Esophagus squamous epithelium (tissue), 5 donors: Measurements from ENCODE around the gene WDR54. TPM values are rescaled to one million over a fixed set of nuclear protein-coding genes. Genes with fewer than 3 reads are reported as not detected.

Source experiments
- DNase-seq: peaks from one replicate; lab custom pipeline; 2025; lab: John Stamatoyannopoulos, UW
- H3K27ac ChIP-seq, 4 donors: fragments of 200-600 bp; sonication (generic); one replicate each; pipeline ENCODE4 v1.5.1; 2016 to 2019; ENCODE audit warnings: mild to moderate bottlenecking in 1 of 4
- H3K27me3 ChIP-seq, 4 donors: fragments of 200-600 bp; sonication (generic); 1 replicate in 3 of 4; 2 replicates in 1 of 4; pipeline versions ENCODE4 v1.5.1 to v1.6.0; 2017 to 2021; ENCODE audit warnings: antibody characterized with exemption in 1 of 4
- H3K36me3 ChIP-seq, 3 donors: fragments of 200-600 bp; sonication (generic); one replicate each; pipeline ENCODE4 v1.5.1; 2016 to 2019
- H3K4me1 ChIP-seq, 3 donors: fragments of 200-600 bp; sonication (generic); one replicate each; pipeline ENCODE4 v1.5.1; 2017 to 2019
- H3K4me3 ChIP-seq, 4 donors: fragments of 200-600 bp; sonication (generic); 1 replicate in 3 of 4; 2 replicates in 1 of 4; pipeline ENCODE4 v1.5.1; 2016 to 2019; ENCODE audit warnings: mild to moderate bottlenecking in 2 of 4, moderate library complexity in 1 of 4
- H3K9me3 ChIP-seq, 3 donors: fragments of 200-600 bp; sonication (generic); one replicate each; pipeline ENCODE4 v1.5.1; 2016 to 2019
- POLR2A ChIP-seq, 4 donors: fragments of 450-650 bp; IDR thresholded peaks; one replicate each; pipeline ENCODE4 v1.6.1; 2017; ENCODE audit warnings: antibody characterized with exemption in 4 of 4, mild to moderate bottlenecking in 4 of 4, moderate library complexity in 3 of 4
- WGBS, 2 donors: methylation state at CpG; one replicate each; pipeline ENCODE4 v1.1.5; 2018; 5-methylcytosine and 5-hydroxymethylcytosine counted together
- intact Hi-C: fragments of 100-400 bp; cut with DNase I; formaldehyde crosslinking; loops from one replicate; pipeline ENCODE4 v1.15.0; 2022
- total RNA-seq, 4 donors: library from RNA; depleted of rRNA; stranded (reverse); fragments of >200 nt; gene quantifications; one replicate each; pipeline ENCODE4 v1.1.0, GENCODE V29; 2016
- TF ChIP-seq, protein P1 (sequence below), 6 experiments: fragments of 450-650 bp in 4 of 6; fragments of 200-600 bp in 2 of 6; sonication (generic) in 2 of 6; IDR thresholded peaks; one replicate each; pipeline ENCODE4 v1.5.1; 2016 to 2019; ENCODE audit warnings: antibody characterized with exemption in 6 of 6, mild to moderate bottlenecking in 4 of 6, moderate library complexity in 4 of 6
- donor health status: DM: yes; HTN: yes; CAD: no.

The WDR54 gene
- total RNA-seq, 4 donors from 2014 or later, result 3.1 to 9.1 (median 6.0) TPM

GRCh38 chr2:74472945-74473258 is 51.4 kb downstream of the WDR54 start:
- H3K4me1 ChIP-seq, result peaks cover 6 to 27% (median 19%) of the 10 kb centered on the region in 3 donors
- peak overlapping the region; percentile 51 to 86 (median 68) for H3K4me3 ChIP-seq
- DNase-seq, result no peak
- intact Hi-C loops, result no loop called here
- no peaks in the 10 kb centered on the region for H3K9me3 ChIP-seq
- TF ChIP-seq POLR2A (IDR thresholded peaks at IDR 0.05), result no peak
- TF ChIP-seq, protein P1, sequence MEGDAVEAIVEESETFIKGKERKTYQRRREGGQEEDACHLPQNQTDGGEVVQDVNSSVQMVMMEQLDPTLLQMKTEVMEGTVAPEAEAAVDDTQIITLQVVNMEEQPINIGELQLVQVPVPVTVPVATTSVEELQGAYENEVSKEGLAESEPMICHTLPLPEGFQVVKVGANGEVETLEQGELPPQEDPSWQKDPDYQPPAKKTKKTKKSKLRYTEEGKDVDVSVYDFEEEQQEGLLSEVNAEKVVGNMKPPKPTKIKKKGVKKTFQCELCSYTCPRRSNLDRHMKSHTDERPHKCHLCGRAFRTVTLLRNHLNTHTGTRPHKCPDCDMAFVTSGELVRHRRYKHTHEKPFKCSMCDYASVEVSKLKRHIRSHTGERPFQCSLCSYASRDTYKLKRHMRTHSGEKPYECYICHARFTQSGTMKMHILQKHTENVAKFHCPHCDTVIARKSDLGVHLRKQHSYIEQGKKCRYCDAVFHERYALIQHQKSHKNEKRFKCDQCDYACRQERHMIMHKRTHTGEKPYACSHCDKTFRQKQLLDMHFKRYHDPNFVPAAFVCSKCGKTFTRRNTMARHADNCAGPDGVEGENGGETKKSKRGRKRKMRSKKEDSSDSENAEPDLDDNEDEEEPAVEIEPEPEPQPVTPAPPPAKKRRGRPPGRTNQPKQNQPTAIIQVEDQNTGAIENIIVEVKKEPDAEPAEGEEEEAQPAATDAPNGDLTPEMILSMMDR (IDR thresholded peaks at IDR 0.05), result no peak
- peaks cover 9 to 35% (median 10%) of the 10 kb centered on the region in 3 donors for H3K36me3 ChIP-seq
- H3K27me3 ChIP-seq, result no peaks in the 10 kb centered on the region
- H3K27ac ChIP-seq, result peak overlapping the region; percentile 88 to 92 (median 91)
- WGBS, 2 donors, result 3 to 14% methylated on average over 7 of the region's 7 CpGs

GRCh38 chr2:74474481-74474880 is 53.0 kb downstream of the WDR54 start:
- 77% methylated on average over 5 of the region's 6 CpGs; no CpG with 5 or more reads in 1 of the 2 donors for WGBS, 2 donors
- H3K4me1 ChIP-seq, result peaks cover 6 to 33% (median 19%) of the 10 kb centered on the region in 3 donors
- peaks cover 10 to 50% (median 11%) of the 10 kb centered on the region in 3 donors for H3K36me3 ChIP-seq
- intact Hi-C loops, result no loop called here
- DNase-seq, result no peak
- no peak overlapping the region for H3K27ac ChIP-seq
- H3K9me3 ChIP-seq, result no peaks in the 10 kb centered on the region
- no peak overlapping the region for H3K4me3 ChIP-seq
- H3K27me3 ChIP-seq, result no peaks in the 10 kb centered on the region
- no peak for TF ChIP-seq POLR2A (IDR thresholded peaks at IDR 0.05)
- TF ChIP-seq, protein P1 (IDR thresholded peaks at IDR 0.05), result no peak

DNA sequence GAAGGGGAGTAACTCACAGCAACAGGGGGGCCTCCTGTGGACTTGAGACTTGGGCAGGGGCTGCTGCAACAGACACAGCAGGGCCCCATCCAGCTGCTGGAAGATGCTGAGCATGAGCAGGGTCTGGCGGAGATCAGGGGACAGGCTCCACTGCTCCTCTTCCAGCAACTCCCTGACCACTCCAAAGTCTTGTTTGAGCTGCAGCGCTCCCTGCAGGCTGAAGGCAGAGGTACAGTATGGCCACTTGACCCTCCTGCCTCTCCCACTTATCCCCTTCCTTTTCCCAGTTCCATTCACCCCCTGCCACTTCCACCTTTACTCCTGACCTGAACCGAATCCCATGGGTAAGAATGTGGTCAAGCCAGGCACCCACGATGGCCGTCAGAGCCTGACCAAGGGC is 53.4 kb downstream of the WDR54 start:
- Histone ChIP-seq H3K9me3 (no peaks in the 10 kb centered on the region), H3K4me3 (no peak overlapping the region), H3K4me1 (peaks cover 6 to 36% (median 19%) of the 10 kb centered on the region in 3 donors), H3K27ac (no peak overlapping the region), H3K36me3 (peaks cover 10 to 54% (median 11%) of the 10 kb centered on the region in 3 donors), H3K27me3 (no peaks in the 10 kb centered on the region)
- no peak for DNase-seq
- WGBS, 2 donors, result 92 to 98% methylated on average over 2 to 3 of the region's 5 CpGs
- intact Hi-C loops, result no loop called here
- TF ChIP-seq, protein P1 (IDR thresholded peaks at IDR 0.05), result peak in 2 of 6 experiments; percentile 5 to 13
- TF ChIP-seq POLR2A (IDR thresholded peaks at IDR 0.05), result no peak

Other genes starting within 250 kb of the WDR54 start
- gene MOB1A, start 242.9 kb upstream of the WDR54 start, total RNA-seq, result 100 to 1,000 TPM in 3 of 4 donors, 10 to 100 TPM in 1; 87.9 to 125 (median 102) TPM
- 10 to 100 TPM; 19.1 to 55.4 (median 39.0) TPM for gene MTHFD2, start 223.1 kb upstream of the WDR54 start, total RNA-seq
- gene SLC4A5, start 78.3 kb upstream of the WDR54 start, total RNA-seq, result 1 to 10 TPM in 2 of 4 donors, under 1 TPM in 2; 0.62 to 2.3 (median 1.2) TPM
- 10 to 100 TPM; 67.1 to 80.1 (median 75.0) TPM for gene DCTN1, start 41.4 kb upstream of the WDR54 start, total RNA-seq
- gene C2orf81, start 111 bp upstream of the WDR54 start, total RNA-seq, result under 1 TPM; 0.22 to 0.76 (median 0.59) TPM
- gene RTKN, start 20.2 kb downstream of the WDR54 start, total RNA-seq, result 10 to 100 TPM; 20.2 to 37.8 (median 27.9) TPM
- 10 to 100 TPM in 3 of 4 donors, 1 to 10 TPM in 1; 5.4 to 41.9 (median 20.3) TPM for gene INO80B, start 33.4 kb downstream of the WDR54 start, total RNA-seq
- 10 to 100 TPM; 14.2 to 34.1 (median 25.3) TPM for gene WBP1, start 36.7 kb downstream of the WDR54 start, total RNA-seq
- gene MOGS, start 43.7 kb downstream of the WDR54 start, total RNA-seq, result 10 to 100 TPM; 29.3 to 37.4 (median 33.9) TPM
- 10 to 100 TPM; 10.7 to 25.2 (median 22.1) TPM for gene MRPL53, start 51.0 kb downstream of the WDR54 start, total RNA-seq
- 10 to 100 TPM in 2 of 4 donors, 1 to 10 TPM in 2; 6.5 to 24.6 (median 14.5) TPM for gene CCDC142, start 61.3 kb downstream of the WDR54 start, total RNA-seq
- gene TTC31, start 61.4 kb downstream of the WDR54 start, total RNA-seq, result 10 to 100 TPM; 11.2 to 27.7 (median 17.5) TPM
- gene LBX2, start 77.9 kb downstream of the WDR54 start, total RNA-seq, result under 1 TPM in 2 of 4 donors, not detected in 2; 0.38 to 0.57 TPM
- gene PCGF1, start 86.0 kb downstream of the WDR54 start, total RNA-seq, result 10 to 100 TPM in 3 of 4 donors, 1 to 10 TPM in 1; 4.4 to 16.2 (median 14.7) TPM
- not detected for gene TLX2, start 92.7 kb downstream of the WDR54 start, total RNA-seq
- gene DQX1, start 104.5 kb downstream of the WDR54 start, total RNA-seq, result 10 to 100 TPM in 1 of 4 donors, 1 to 10 TPM in 3; 3.8 to 13.3 (median 5.7) TPM
- gene AUP1, start 108.0 kb downstream of the WDR54 start, total RNA-seq, result 100 to 1,000 TPM in 2 of 4 donors, 10 to 100 TPM in 2; 79.9 to 142 (median 105) TPM
- 10 to 100 TPM; 16.9 to 25.8 (median 22.0) TPM for gene HTRA2, start 108.2 kb downstream of the WDR54 start, total RNA-seq
- gene LOXL3, start 132.2 kb downstream of the WDR54 start, total RNA-seq, result 1 to 10 TPM in 2 of 4 donors, under 1 TPM in 1, not detected in 1; 0.48 to 4.3 (median 3.2) TPM
- gene DOK1, start 133.0 kb downstream of the WDR54 start, total RNA-seq, result 1 to 10 TPM in 2 of 4 donors, under 1 TPM in 1, not detected in 1; 0.88 to 6.7 (median 3.0) TPM
- gene M1AP, start 226.6 kb downstream of the WDR54 start, total RNA-seq, result under 1 TPM in 1 of 4 donors, not detected in 3; 0.19 TPM
- gene SEMA4F, start 232.5 kb downstream of the WDR54 start, total RNA-seq, result 1 to 10 TPM in 3 of 4 donors, under 1 TPM in 1; 0.42 to 6.1 (median 1.7) TPM